SU-DHL-6 (cell line): Measurements from ENCODE around the gene LSM3.

Experiments
- H2AFZ ChIP-seq: fragments of 200-600 bp; sonication (generic); 2 replicates; pipeline ENCODE4 v1.6.1; 2014; ENCODE audit warnings: low read depth, mild to moderate bottlenecking, moderate library complexity, mixed read lengths, antibody characterized with exemption, low read length; ENCODE audit not compliant: severe bottlenecking
- H3F3A ChIP-seq: fragments of 200-600 bp; shearing (Covaris generic); 2 replicates; pipeline ENCODE4 v1.6.0; 2016; ENCODE audit warnings: antibody characterized with exemption, mild to moderate bottlenecking; ENCODE audit not compliant: insufficient read depth
- H3K27ac ChIP-seq: fragments of 200-600 bp; sonication (generic); 2 replicates; pipeline ENCODE4 v1.5.1; 2016; ENCODE audit warnings: low read depth, mild to moderate bottlenecking, low read length, moderate library complexity, mixed read lengths
- H3K27me3 ChIP-seq: fragments of 200-600 bp; sonication (generic), shearing (Covaris generic); 2 replicates; pipeline ENCODE4 v1.6.0; 2014; ENCODE audit warnings: mild to moderate bottlenecking, low read length
- H3K36me3 ChIP-seq: fragments of 200-600 bp; sonication (generic); 2 replicates; pipeline ENCODE4 v1.6.1; 2014; ENCODE audit warnings: mild to moderate bottlenecking, low read length, mixed read lengths
- H3K4me2 ChIP-seq: fragments of 300-600, 200-600 bp; shearing (Covaris generic), sonication (generic); 2 replicates; pipeline ENCODE4 v1.6.0; 2014; ENCODE audit warnings: low read length, low read depth, mild to moderate bottlenecking; ENCODE audit not compliant: poor library complexity, severe bottlenecking
- H3K4me3 ChIP-seq: fragments of 200-600 bp; sonication (generic); 2 replicates; pipeline ENCODE4 v1.5.1; 2014; ENCODE audit warnings: antibody characterized with exemption, low read length, mild to moderate bottlenecking, mixed read lengths; ENCODE audit not compliant: insufficient read depth, poor library complexity, severe bottlenecking
- H3K79me2 ChIP-seq: fragments of 200-600 bp; sonication (generic); 2 replicates; pipeline ENCODE4 v1.6.1; 2014; ENCODE audit warnings: mild to moderate bottlenecking, low read length, moderate library complexity; ENCODE audit not compliant: insufficient read depth
- H3K9ac ChIP-seq: fragments of 200-600 bp; sonication (generic); 2 replicates; pipeline ENCODE4 v1.7.0; 2014; ENCODE audit warnings: mild to moderate bottlenecking, low read length
- H3K9me2 ChIP-seq: fragments of 200-600 bp; sonication (generic); replicated peaks from 2 replicates; pipeline ENCODE4 v1.6.1; 2014; ENCODE audit warnings: low read length; ENCODE audit not compliant: insufficient read depth
- H3K9me3 ChIP-seq: fragments of 200-600 bp; sonication (generic); 2 replicates; pipeline ENCODE4 v1.6.1; 2014; ENCODE audit warnings: low read length, mixed read lengths; ENCODE audit not compliant: insufficient read depth
- H4K20me1 ChIP-seq: fragments of 200-600 bp; sonication (generic); 2 replicates; pipeline ENCODE4 v1.6.1; 2014; ENCODE audit warnings: low read depth, mild to moderate bottlenecking, antibody characterized with exemption, low read length, moderate library complexity, mixed read lengths
- EZH2phosphoT487 ChIP-seq: fragments of 200-600 bp; sonication (generic), shearing (Covaris generic); conservative IDR thresholded peaks from 2 replicates; pipeline ENCODE4 v1.6.1; 2018; ENCODE audit warnings: mild to moderate bottlenecking, antibody characterized with exemption, low read length, moderate library complexity, mixed read lengths
- TF ChIP-seq, protein P1 (sequence below): fragments of 200-600 bp; sonication (generic); IDR thresholded peaks from one replicate; pipeline ENCODE4 v1.5.1; 2017; ENCODE audit warnings: antibody characterized with exemption, mild to moderate bottlenecking, low read length, moderate library complexity; ENCODE audit not compliant: insufficient read depth, poor library complexity, severe bottlenecking

LSM3 gene

GRCh38 chr3:14183015-14183577, 4.5 kb downstream of the LSM3 start:
- peaks cover 27% of the 10 kb centered on the region for H3K36me3 ChIP-seq
- no peak overlapping the region for H3K27ac ChIP-seq
- H3K9me3 ChIP-seq = no peaks in the 10 kb centered on the region
- no peak for TF ChIP-seq EZH2phosphoT487
- TF ChIP-seq, protein P1, sequence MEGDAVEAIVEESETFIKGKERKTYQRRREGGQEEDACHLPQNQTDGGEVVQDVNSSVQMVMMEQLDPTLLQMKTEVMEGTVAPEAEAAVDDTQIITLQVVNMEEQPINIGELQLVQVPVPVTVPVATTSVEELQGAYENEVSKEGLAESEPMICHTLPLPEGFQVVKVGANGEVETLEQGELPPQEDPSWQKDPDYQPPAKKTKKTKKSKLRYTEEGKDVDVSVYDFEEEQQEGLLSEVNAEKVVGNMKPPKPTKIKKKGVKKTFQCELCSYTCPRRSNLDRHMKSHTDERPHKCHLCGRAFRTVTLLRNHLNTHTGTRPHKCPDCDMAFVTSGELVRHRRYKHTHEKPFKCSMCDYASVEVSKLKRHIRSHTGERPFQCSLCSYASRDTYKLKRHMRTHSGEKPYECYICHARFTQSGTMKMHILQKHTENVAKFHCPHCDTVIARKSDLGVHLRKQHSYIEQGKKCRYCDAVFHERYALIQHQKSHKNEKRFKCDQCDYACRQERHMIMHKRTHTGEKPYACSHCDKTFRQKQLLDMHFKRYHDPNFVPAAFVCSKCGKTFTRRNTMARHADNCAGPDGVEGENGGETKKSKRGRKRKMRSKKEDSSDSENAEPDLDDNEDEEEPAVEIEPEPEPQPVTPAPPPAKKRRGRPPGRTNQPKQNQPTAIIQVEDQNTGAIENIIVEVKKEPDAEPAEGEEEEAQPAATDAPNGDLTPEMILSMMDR = no peak
- no peaks in the 10 kb centered on the region for H3K9me2 ChIP-seq
- H3K27me3 ChIP-seq = no peaks in the 10 kb centered on the region
- no peak overlapping the region for H3K9ac ChIP-seq
- no peak overlapping the region for H3K4me2 ChIP-seq
- no peaks in the 10 kb centered on the region for H3F3A ChIP-seq
- no peak overlapping the region for H3K4me3 ChIP-seq
- H2AFZ ChIP-seq = no peak overlapping the region
- no peaks in the 10 kb centered on the region for H4K20me1 ChIP-seq
- peaks cover 56% of the 10 kb centered on the region for H3K79me2 ChIP-seq

DNA sequence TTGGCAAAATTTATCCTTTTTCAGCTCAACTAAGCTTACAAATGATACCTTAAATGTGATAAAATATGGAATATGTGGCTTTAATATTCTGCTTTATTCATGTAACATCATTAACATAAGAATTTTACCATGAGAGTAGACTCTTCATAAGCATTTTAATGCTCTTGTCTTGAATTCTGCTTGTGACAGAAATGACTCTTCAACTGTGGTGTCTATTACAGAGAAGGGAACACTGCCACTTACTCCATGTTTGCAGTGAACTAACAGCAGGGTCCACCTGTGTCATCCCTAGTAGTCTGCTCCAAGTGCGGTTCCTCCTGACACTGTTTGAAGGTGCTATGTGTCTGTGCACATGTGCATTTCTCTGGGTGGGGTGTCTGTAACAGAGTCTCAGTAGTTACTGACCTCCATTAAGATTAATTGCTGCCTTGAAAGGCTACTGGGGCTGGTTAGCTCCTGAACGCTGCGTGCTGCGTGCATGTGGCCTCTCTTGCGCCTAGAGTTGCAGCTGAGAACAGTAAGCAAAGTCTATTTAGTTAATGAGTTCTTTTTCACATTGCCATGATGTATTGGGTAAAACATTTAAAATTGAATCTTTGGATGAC, 8.3 kb downstream of the LSM3 start:
- H3K27me3 ChIP-seq = no peaks in the 10 kb centered on the region
- TF ChIP-seq, protein P1 = no peak
- no peak for TF ChIP-seq EZH2phosphoT487
- H3K36me3 ChIP-seq = peaks cover 23% of the 10 kb centered on the region
- no peak overlapping the region for H3K9ac ChIP-seq
- H3K4me3 ChIP-seq = no peak overlapping the region
- no peak overlapping the region for H3K4me2 ChIP-seq
- H3K27ac ChIP-seq = no peak overlapping the region
- H3K9me2 ChIP-seq = no peaks in the 10 kb centered on the region
- no peak overlapping the region for H2AFZ ChIP-seq
- H3K9me3 ChIP-seq = no peaks in the 10 kb centered on the region
- no peaks in the 10 kb centered on the region for H3F3A ChIP-seq
- peaks cover 55% of the 10 kb centered on the region for H3K79me2 ChIP-seq
- H4K20me1 ChIP-seq = no peaks in the 10 kb centered on the region

- Histone ChIP-seq H3K9me3 (no peaks in the 10 kb centered on the region), H2AFZ (no peak overlapping the region), H3K36me3 (peaks cover 12% of the 10 kb centered on the region), H3K4me3 (no peak overlapping the region), H4K20me1 (no peaks in the 10 kb centered on the region), H3K4me2 (no peak overlapping the region), H3K27ac (no peak overlapping the region), H3K27me3 (no peaks in the 10 kb centered on the region), H3K9ac (no peak overlapping the region), H3F3A (no peaks in the 10 kb centered on the region), H3K79me2 (peaks cover 52% of the 10 kb centered on the region), H3K9me2 (no peaks in the 10 kb centered on the region)
- TF ChIP-seq, protein P1 = no peak
- TF ChIP-seq EZH2phosphoT487 = no peak
Measured at GRCh38 chr3:14188041-14188754, 9.6 kb downstream of the LSM3 start.
